H9 (cell line): Measurements from ENCODE around the gene TCF21. TPM values are rescaled to one million over a fixed set of nuclear protein-coding genes. Genes with fewer than 3 reads are reported as not detected.

ENCODE experiments used
- DNase-seq: peaks from one replicate; pipeline ENCODE4 v3.0.0-alpha.2; 2017
- H2AFZ ChIP-seq: one replicate; pipeline ENCODE4 v1.6.1; 2013; ENCODE audit warnings: mild to moderate bottlenecking, low read length, control low read depth, moderate library complexity
- H2AK5ac ChIP-seq: 2 replicates; pipeline ENCODE4 v1.6.1; 2013; ENCODE audit warnings: low read length, control low read depth, mixed read lengths; ENCODE audit not compliant: insufficient read length
- H2BK120ac ChIP-seq: one replicate; pipeline ENCODE4 v1.6.1; 2013; ENCODE audit warnings: low read depth, mild to moderate bottlenecking, low read length, control low read depth, inconsistent platforms; ENCODE audit not compliant: poor library complexity, severe bottlenecking
- H2BK12ac ChIP-seq: 2 replicates; pipeline ENCODE4 v1.6.1; 2013; ENCODE audit warnings: low read length, control low read depth, mixed read lengths, low read depth; ENCODE audit not compliant: insufficient read length
- H2BK15ac ChIP-seq: 2 replicates; pipeline ENCODE4 v1.6.1; 2013; ENCODE audit warnings: low read depth, low read length, control low read depth
- H2BK20ac ChIP-seq: one replicate; pipeline ENCODE4 v1.6.1; 2013; ENCODE audit warnings: low read depth, mild to moderate bottlenecking, low read length, control low read depth, inconsistent platforms; ENCODE audit not compliant: poor library complexity, severe bottlenecking
- H2BK5ac ChIP-seq: 2 replicates; pipeline ENCODE4 v1.6.1; 2013; ENCODE audit warnings: low read length, control low read depth, mixed read lengths; ENCODE audit not compliant: insufficient read length
- H3K14ac ChIP-seq: 2 replicates; pipeline ENCODE4 v1.6.1; 2013; ENCODE audit warnings: low read length, control low read depth; ENCODE audit not compliant: insufficient read depth
- H3K18ac ChIP-seq: 2 replicates; pipeline ENCODE4 v1.6.1; 2013; ENCODE audit warnings: low read depth, mild to moderate bottlenecking, mixed read lengths, low read length, control low read depth; ENCODE audit not compliant: insufficient read length
- H3K23ac ChIP-seq: 2 replicates; pipeline ENCODE4 v1.6.1; 2013; ENCODE audit warnings: low read length, control low read depth, mixed read lengths, low read depth; ENCODE audit not compliant: insufficient read length
- H3K23me2 ChIP-seq: 2 replicates; pipeline ENCODE4 v1.6.1; 2013; ENCODE audit warnings: low read depth, mild to moderate bottlenecking, mixed read lengths, low read length, control low read depth; ENCODE audit not compliant: insufficient read length, poor library complexity, severe bottlenecking
- H3K27ac ChIP-seq: 2 replicates; pipeline ENCODE4 v1.5.1; 2013; ENCODE audit warnings: low read length, control low read depth, mixed read lengths, low read depth; ENCODE audit not compliant: insufficient read length
- H3K27me3 ChIP-seq: 2 replicates; pipeline ENCODE4 v1.6.1; 2013; ENCODE audit warnings: low read length, control low read depth, inconsistent platforms; ENCODE audit not compliant: insufficient read depth
- H3K4ac ChIP-seq: 2 replicates; pipeline ENCODE4 v1.6.1; 2013; ENCODE audit warnings: low read depth, mild to moderate bottlenecking, control low read depth, inconsistent platforms, low read length, moderate library complexity
- H3K4me1 ChIP-seq: 2 replicates; pipeline ENCODE4 v1.6.1; 2013; ENCODE audit warnings: low read length, control low read depth, inconsistent platforms; ENCODE audit not compliant: insufficient read depth
- H3K4me2 ChIP-seq: 2 replicates; pipeline ENCODE4 v1.6.1; 2013; ENCODE audit warnings: low read length, control low read depth, mixed read lengths; ENCODE audit not compliant: insufficient read length, insufficient read depth
- H3K56ac ChIP-seq: 2 replicates; pipeline ENCODE4 v1.6.1; 2013; ENCODE audit warnings: low read depth, mild to moderate bottlenecking, mixed read lengths, low read length, control low read depth; ENCODE audit not compliant: insufficient read length
- H3K79me1 ChIP-seq: 2 replicates; pipeline ENCODE4 v1.6.1; 2013; ENCODE audit warnings: low read depth, mild to moderate bottlenecking, moderate library complexity, low read length, control low read depth, inconsistent platforms; ENCODE audit not compliant: insufficient read depth, poor library complexity, severe bottlenecking
- H3K79me2 ChIP-seq: 2 replicates; pipeline ENCODE4 v1.6.1; 2013; ENCODE audit warnings: low read length, control low read depth, inconsistent platforms; ENCODE audit not compliant: insufficient read depth
- H3K9ac ChIP-seq: 2 replicates; pipeline ENCODE4 v1.6.1; 2013; ENCODE audit warnings: low read length, control low read depth, mixed read lengths; ENCODE audit not compliant: insufficient read length; ENCODE audit errors: extremely low read depth
- H3K9me3 ChIP-seq: one replicate; pipeline ENCODE4 v1.6.1; 2013; ENCODE audit warnings: low read depth, low read length, inconsistent platforms; ENCODE audit not compliant: control insufficient read depth
- H3T11ph ChIP-seq: one replicate; pipeline ENCODE4 v1.6.1; 2013; ENCODE audit warnings: mild to moderate bottlenecking, low read length, control low read depth, inconsistent platforms
- H4K20me1 ChIP-seq: one replicate; pipeline ENCODE4 v1.6.1; 2013; ENCODE audit not compliant: control insufficient read depth, insufficient read length, insufficient read depth
- H4K5ac ChIP-seq: 2 replicates; pipeline ENCODE4 v1.6.1; 2013; ENCODE audit warnings: low read depth, mild to moderate bottlenecking, mixed read lengths, low read length, control low read depth; ENCODE audit not compliant: insufficient read length
- H4K8ac ChIP-seq: replicated peaks from 2 replicates; pipeline ENCODE4 v1.6.1; 2013; ENCODE audit warnings: low read length, control low read depth, mixed read lengths, low read depth; ENCODE audit not compliant: insufficient read length
- H4K91ac ChIP-seq: 2 replicates; pipeline ENCODE4 v1.6.1; 2013; ENCODE audit warnings: low read depth, mild to moderate bottlenecking, moderate library complexity, mixed read lengths, low read length, control low read depth; ENCODE audit not compliant: insufficient read length
- H3K27ac Mint-ChIP-seq, 3 experiments: 2 replicates in 2 of 3; 3 replicates in 1 of 3; pipeline ENCODE4 v1.8.0; 2020 to 2021; ENCODE audit warnings: mixed read lengths in 3 of 3, mild to moderate bottlenecking in 1 of 3, moderate library complexity in 1 of 3
- H3K27me3 Mint-ChIP-seq: 2 replicates; pipeline ENCODE4 v1.8.0; 2021; ENCODE audit warnings: low read depth, mild to moderate bottlenecking, moderate library complexity, mixed read lengths
- H3K36me3 Mint-ChIP-seq, 3 experiments: 2 replicates in 2 of 3; 3 replicates in 1 of 3; pipeline ENCODE4 v1.8.0; 2020 to 2021; ENCODE audit warnings: low read depth in 3 of 3, mixed read lengths in 3 of 3; ENCODE audit not compliant: insufficient read depth in 1 of 3
- H3K4me1 Mint-ChIP-seq, 2 experiments: 2 replicates each; pipeline ENCODE4 v1.8.0; 2020; ENCODE audit warnings: mixed read lengths in 2 of 2
- H3K4me3 Mint-ChIP-seq, 2 experiments: 2 replicates in 1 of 2; 3 replicates in 1 of 2; pipeline ENCODE4 v1.8.0; 2020 to 2021; ENCODE audit warnings: mild to moderate bottlenecking in 2 of 2, mixed read lengths in 2 of 2, moderate library complexity in 1 of 2
- H3K9me3 Mint-ChIP-seq, 2 experiments: 2 replicates in 1 of 2; 3 replicates in 1 of 2; pipeline ENCODE4 v1.8.0; 2020; ENCODE audit warnings: mild to moderate bottlenecking in 2 of 2, mixed read lengths in 2 of 2, moderate library complexity in 1 of 2
- WGBS: extraction: QIAGEN DNeasy Blood & Tissue Kit; methylation state at CpG from one replicate; pipeline ENCODE4 v1.1.7; 2013; ENCODE audit warnings: missing lambda C conversion rate, low lambda C conversion rate, mixed read lengths; ENCODE audit not compliant: insufficient read length; ENCODE audit errors: extremely low coverage; 5-methylcytosine and 5-hydroxymethylcytosine counted together
- total RNA-seq: library from RNA; stranded (reverse); gene quantifications from 2 replicates; pipeline ENCODE4 v1.2.1, GENCODE V29; 2021
- TF ChIP-seq, protein P1 (sequence below): fragments of 200-600 bp; sonication (generic); conservative IDR thresholded peaks from 3 replicates; pipeline ENCODE4 v1.8.0; 2021; ENCODE audit warnings: antibody characterized with exemption, mild to moderate bottlenecking

TCF21 gene
- total RNA-seq, 1 experiment from 2014 or later = not detected

DNA sequence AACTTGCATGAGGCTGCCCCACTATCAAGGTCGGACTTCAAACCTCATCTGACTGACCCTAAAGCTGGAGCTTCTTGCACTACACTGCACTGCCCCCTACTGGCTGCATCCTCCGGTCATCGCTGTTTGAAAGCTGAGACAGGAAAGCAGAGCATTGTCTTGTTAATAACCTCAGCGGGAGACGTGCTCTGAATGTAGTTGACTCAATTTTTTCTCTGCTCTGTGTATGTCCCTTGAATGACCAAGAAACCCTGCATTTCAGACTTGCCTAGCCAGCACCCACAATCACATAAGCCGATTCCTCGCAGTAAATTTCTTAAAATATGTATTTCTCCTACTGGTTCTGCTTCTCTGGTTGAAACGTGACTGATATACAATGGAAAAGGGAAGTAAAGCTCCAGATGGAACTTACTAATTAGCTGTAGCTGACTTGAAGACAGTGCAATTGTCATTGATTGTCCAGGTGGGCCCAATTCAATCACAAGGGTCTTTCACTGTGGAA, 27.8 kb downstream of the TCF21 start:
- H3K14ac ChIP-seq = no peak overlapping the region
- no peaks in the 10 kb centered on the region for H3K27me3 ChIP-seq
- H3K23ac ChIP-seq = no peak overlapping the region
- peaks cover 7 to 15% of the 10 kb centered on the region in 2 experiments for H3K4me1 Mint-ChIP-seq
- no peaks in the 10 kb centered on the region for H3K23me2 ChIP-seq
- H3K18ac ChIP-seq = no peak overlapping the region
- H2BK120ac ChIP-seq = no peak overlapping the region
- H4K20me1 ChIP-seq = no peaks in the 10 kb centered on the region
- H2BK15ac ChIP-seq = no peak overlapping the region
- peak overlapping the region in 2 of 3 experiments; percentile 10 to 49; a peak in 2 of 7 replicates for H3K27ac Mint-ChIP-seq
- peaks cover 2% of the 10 kb centered on the region; the same call in 1 of the 2 replicates for H3K4me1 ChIP-seq
- TF ChIP-seq, protein P1, sequence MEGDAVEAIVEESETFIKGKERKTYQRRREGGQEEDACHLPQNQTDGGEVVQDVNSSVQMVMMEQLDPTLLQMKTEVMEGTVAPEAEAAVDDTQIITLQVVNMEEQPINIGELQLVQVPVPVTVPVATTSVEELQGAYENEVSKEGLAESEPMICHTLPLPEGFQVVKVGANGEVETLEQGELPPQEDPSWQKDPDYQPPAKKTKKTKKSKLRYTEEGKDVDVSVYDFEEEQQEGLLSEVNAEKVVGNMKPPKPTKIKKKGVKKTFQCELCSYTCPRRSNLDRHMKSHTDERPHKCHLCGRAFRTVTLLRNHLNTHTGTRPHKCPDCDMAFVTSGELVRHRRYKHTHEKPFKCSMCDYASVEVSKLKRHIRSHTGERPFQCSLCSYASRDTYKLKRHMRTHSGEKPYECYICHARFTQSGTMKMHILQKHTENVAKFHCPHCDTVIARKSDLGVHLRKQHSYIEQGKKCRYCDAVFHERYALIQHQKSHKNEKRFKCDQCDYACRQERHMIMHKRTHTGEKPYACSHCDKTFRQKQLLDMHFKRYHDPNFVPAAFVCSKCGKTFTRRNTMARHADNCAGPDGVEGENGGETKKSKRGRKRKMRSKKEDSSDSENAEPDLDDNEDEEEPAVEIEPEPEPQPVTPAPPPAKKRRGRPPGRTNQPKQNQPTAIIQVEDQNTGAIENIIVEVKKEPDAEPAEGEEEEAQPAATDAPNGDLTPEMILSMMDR = peak; percentile 97
- no peaks in the 10 kb centered on the region for H3K79me2 ChIP-seq
- peaks cover 7 to 9% of the 10 kb centered on the region in 2 experiments; a peak in 4 of 5 replicates for H3K9me3 Mint-ChIP-seq
- H3K27ac ChIP-seq = no peak overlapping the region
- no peak overlapping the region for H2AFZ ChIP-seq
- H2AK5ac ChIP-seq = no peak overlapping the region
- no peak overlapping the region for H3K56ac ChIP-seq
- peak overlapping the region; percentile 8 to 32; a peak in 4 of 5 replicates for H3K4me3 Mint-ChIP-seq
- H3K27me3 Mint-ChIP-seq = no peaks in the 10 kb centered on the region
- H4K91ac ChIP-seq = no peak overlapping the region
- H2BK12ac ChIP-seq = no peak overlapping the region
- H2BK5ac ChIP-seq = no peak overlapping the region
- no peak overlapping the region for H4K8ac ChIP-seq
- WGBS = no CpG with 5 or more reads among the region's 8 CpGs
- H4K5ac ChIP-seq = no peak overlapping the region
- no peaks in the 10 kb centered on the region for H3K79me1 ChIP-seq
- H2BK20ac ChIP-seq = no peak overlapping the region
- H3K4me2 ChIP-seq = peak overlapping the region; percentile 12
- no peak overlapping the region for H3K4ac ChIP-seq
- H3T11ph ChIP-seq = no peak overlapping the region
- peak; percentile 96 for DNase-seq
- peaks cover 0 to 8% (median 3%) of the 10 kb centered on the region in 3 experiments; a peak in 3 of 7 replicates for H3K36me3 Mint-ChIP-seq
- H3K9ac ChIP-seq = no peak overlapping the region
- H3K9me3 ChIP-seq = no peaks in the 10 kb centered on the region
